ENCODE measurements around the gene RPLP2.

GRCh38 chr11:827897-828192, 18.1 kb downstream of the RPLP2 start, which contains the start of gene CRACR2B:
- TF ChIP-seq POLR2A (IDR thresholded peaks at IDR 0.05), result no peak
- TF ChIP-seq, protein P1, sequence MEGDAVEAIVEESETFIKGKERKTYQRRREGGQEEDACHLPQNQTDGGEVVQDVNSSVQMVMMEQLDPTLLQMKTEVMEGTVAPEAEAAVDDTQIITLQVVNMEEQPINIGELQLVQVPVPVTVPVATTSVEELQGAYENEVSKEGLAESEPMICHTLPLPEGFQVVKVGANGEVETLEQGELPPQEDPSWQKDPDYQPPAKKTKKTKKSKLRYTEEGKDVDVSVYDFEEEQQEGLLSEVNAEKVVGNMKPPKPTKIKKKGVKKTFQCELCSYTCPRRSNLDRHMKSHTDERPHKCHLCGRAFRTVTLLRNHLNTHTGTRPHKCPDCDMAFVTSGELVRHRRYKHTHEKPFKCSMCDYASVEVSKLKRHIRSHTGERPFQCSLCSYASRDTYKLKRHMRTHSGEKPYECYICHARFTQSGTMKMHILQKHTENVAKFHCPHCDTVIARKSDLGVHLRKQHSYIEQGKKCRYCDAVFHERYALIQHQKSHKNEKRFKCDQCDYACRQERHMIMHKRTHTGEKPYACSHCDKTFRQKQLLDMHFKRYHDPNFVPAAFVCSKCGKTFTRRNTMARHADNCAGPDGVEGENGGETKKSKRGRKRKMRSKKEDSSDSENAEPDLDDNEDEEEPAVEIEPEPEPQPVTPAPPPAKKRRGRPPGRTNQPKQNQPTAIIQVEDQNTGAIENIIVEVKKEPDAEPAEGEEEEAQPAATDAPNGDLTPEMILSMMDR (IDR thresholded peaks at IDR 0.05), result no peak
